Thymus (tissue), 11 donors: ENCODE results near the gene IP6K2. TPM values are rescaled to one million over a fixed set of nuclear protein-coding genes. Genes with fewer than 3 reads are reported as not detected.

Experiments used
- DNase-seq, 9 donors: peaks; one replicate each; pipeline ENCODE4 v3.0.0-alpha.2; 2013; ENCODE audit warnings: low spot score in 9 of 9, low read depth in 6 of 9, missing footprints in 1 of 9
- H3K27ac ChIP-seq, 2 donors: one replicate each; pipeline ENCODE4 v1.5.1; 2013; ENCODE audit warnings: control low read depth in 1 of 2, low read depth in 1 of 2, low read length in 1 of 2, mild to moderate bottlenecking in 1 of 2, moderate library complexity in 1 of 2
- H3K27me3 ChIP-seq, 2 donors: one replicate each; pipeline ENCODE4 v1.5.1; 2013; ENCODE audit warnings: low read length in 1 of 2; ENCODE audit not compliant: control insufficient read depth in 2 of 2, insufficient read depth in 1 of 2
- H3K36me3 ChIP-seq, 2 donors: one replicate each; pipeline ENCODE4 v1.5.1; 2013; ENCODE audit warnings: low read length in 1 of 2, mild to moderate bottlenecking in 1 of 2, moderate library complexity in 1 of 2; ENCODE audit not compliant: control insufficient read depth in 2 of 2, insufficient read depth in 2 of 2
- H3K4me1 ChIP-seq, 2 donors: one replicate each; pipeline ENCODE4 v1.5.1; 2013; ENCODE audit warnings: low read length in 2 of 2; ENCODE audit not compliant: control insufficient read depth in 2 of 2, insufficient read depth in 2 of 2
- H3K4me3 ChIP-seq, 2 donors: one replicate each; pipeline ENCODE4 v1.5.1; 2013; ENCODE audit warnings: low read length in 2 of 2, control low read depth in 1 of 2, mild to moderate bottlenecking in 1 of 2
- H3K9me3 ChIP-seq, 2 donors: one replicate each; pipeline ENCODE4 v1.5.1; 2013; ENCODE audit warnings: low read length in 1 of 2, mild to moderate bottlenecking in 1 of 2; ENCODE audit not compliant: control insufficient read depth in 2 of 2, insufficient read depth in 1 of 2
- WGBS: extraction: QIAGEN DNeasy Blood & Tissue Kit; methylation state at CpG from one replicate; pipeline ENCODE4 v1.1.7; 2013; 5-methylcytosine and 5-hydroxymethylcytosine counted together
- polyA plus RNA-seq: library from polyadenylated mRNA; stranded (reverse); fragments of 200-250 nt; gene quantifications from one replicate; pipeline ENCODE4 v1.2.3, GENCODE V29; 2013
- total RNA-seq: library from RNA; stranded (reverse); fragments of 120-200 nt; gene quantifications from one replicate; pipeline ENCODE4 v1.2.4, GENCODE V29; 2013
- donor health status: healthy.

IP6K2 gene
- total and polyA plus RNA-seq, 2 donors: 98.4 to 134 TPM

- no peak for DNase-seq
- H3K27ac ChIP-seq: no peak overlapping the region
- no peaks in the 10 kb centered on the region for H3K27me3 ChIP-seq
- no peak overlapping the region for H3K4me3 ChIP-seq
- no peaks in the 10 kb centered on the region for H3K4me1 ChIP-seq
- 94% methylated on average over 22 of the region's 22 CpGs for WGBS
- H3K9me3 ChIP-seq: no peaks in the 10 kb centered on the region
- H3K36me3 ChIP-seq: no peaks in the 10 kb centered on the region
These were observed 71.9 kb downstream of the IP6K2 start for GRCh38 chr3:48644898-48645760.

GRCh38 chr3:48642605-48643004, 74.4 kb downstream of the IP6K2 start:
- DNase-seq: no peak
- Histone ChIP-seq H3K36me3 (no peaks in the 10 kb centered on the region), H3K4me1 (no peaks in the 10 kb centered on the region), H3K4me3 (no peak overlapping the region), H3K9me3 (no peaks in the 10 kb centered on the region), H3K27me3 (no peaks in the 10 kb centered on the region), H3K27ac (no peak overlapping the region)
- 97% methylated on average over 12 of the region's 12 CpGs for WGBS

GRCh38 chr3:48641396-48641795, 75.6 kb downstream of the IP6K2 start:
- no peak overlapping the region for H3K27ac ChIP-seq
- no peaks in the 10 kb centered on the region for H3K9me3 ChIP-seq
- peaks cover 0 to 4% of the 10 kb centered on the region in 2 donors for H3K4me1 ChIP-seq
- no peak for DNase-seq
- 100% methylated on average over 3 of the region's 3 CpGs for WGBS
- no peak overlapping the region for H3K4me3 ChIP-seq
- no peaks in the 10 kb centered on the region for H3K27me3 ChIP-seq
- no peaks in the 10 kb centered on the region for H3K36me3 ChIP-seq

GRCh38 chr3:48639944-48640606, 76.9 kb downstream of the IP6K2 start:
- DNase-seq: no peak
- 95% methylated on average over 38 of the region's 38 CpGs for WGBS
- peaks cover 0 to 4% of the 10 kb centered on the region in 2 donors for H3K9me3 ChIP-seq

More at GRCh38 chr3:48639944-48640606, 76.9 kb downstream of the IP6K2 start:
- Histone ChIP-seq H3K27me3 (no peaks in the 10 kb centered on the region), H3K4me3 (no peak overlapping the region), H3K27ac (no peak overlapping the region), H3K36me3 (no peaks in the 10 kb centered on the region), H3K4me1 (peaks cover 0 to 12% of the 10 kb centered on the region in 2 donors)

Other genes starting within 250 kb of the IP6K2 start
- gene SHISA5, start 213.0 kb downstream of the IP6K2 start, total RNA-seq: 115 TPM
- 104 TPM for gene SHISA5, start 213.0 kb downstream of the IP6K2 start, polyA plus RNA-seq
- 6.1 TPM for gene PFKFB4, start 160.4 kb downstream of the IP6K2 start, total RNA-seq
- gene PFKFB4, start 160.4 kb downstream of the IP6K2 start, polyA plus RNA-seq: 3.5 TPM
- gene UCN2, start 153.4 kb downstream of the IP6K2 start, total RNA-seq: 0.09 TPM
- 4.7 TPM for gene UCN2, start 153.4 kb downstream of the IP6K2 start, polyA plus RNA-seq
- gene COL7A1, start 121.9 kb downstream of the IP6K2 start, total RNA-seq: 4.4 TPM
- gene COL7A1, start 121.9 kb downstream of the IP6K2 start, polyA plus RNA-seq: 273 TPM
- 159 TPM for gene UQCRC1, start 107.6 kb downstream of the IP6K2 start, total RNA-seq
- gene UQCRC1, start 107.6 kb downstream of the IP6K2 start, polyA plus RNA-seq: 108 TPM
- not detected for gene TMEM89, start 95.5 kb downstream of the IP6K2 start, total RNA-seq
- gene TMEM89, start 95.5 kb downstream of the IP6K2 start, polyA plus RNA-seq: 0.23 TPM
- gene SLC26A6, start 81.8 kb downstream of the IP6K2 start, total RNA-seq: 8.9 TPM
- gene SLC26A6, start 81.8 kb downstream of the IP6K2 start, polyA plus RNA-seq: 24.7 TPM
- 0.38 TPM for gene CELSR3, start 54.3 kb downstream of the IP6K2 start, total RNA-seq
- 1.4 TPM for gene CELSR3, start 54.3 kb downstream of the IP6K2 start, polyA plus RNA-seq
- gene NCKIPSD, start 31.3 kb downstream of the IP6K2 start, total RNA-seq: 8.8 TPM
- gene NCKIPSD, start 31.3 kb downstream of the IP6K2 start, polyA plus RNA-seq: 7.0 TPM
- gene PRKAR2A, start 130.7 kb upstream of the IP6K2 start, total RNA-seq: 8.0 TPM
- gene PRKAR2A, start 130.7 kb upstream of the IP6K2 start, polyA plus RNA-seq: 7.5 TPM
- gene SLC25A20, start 181.7 kb upstream of the IP6K2 start, total RNA-seq: 26.3 TPM
- 32.3 TPM for gene SLC25A20, start 181.7 kb upstream of the IP6K2 start, polyA plus RNA-seq
- gene ARIH2, start 201.6 kb upstream of the IP6K2 start, total RNA-seq: 51.4 TPM
- 57.8 TPM for gene ARIH2, start 201.6 kb upstream of the IP6K2 start, polyA plus RNA-seq